Stimulated activated naive CD8-positive, alpha-beta T cell treated with anti-CD3 and anti-CD28 coated beads, Interleukin-15, Interleukin-2, amounts not matched to agents 100 ng/mL and 50 ng/mL, for 24 hours (primary cell): ENCODE measurements around the gene KLHL5.
"Not testable (repeated sequence)": the region's sequence is repeated elsewhere in the genome, so short reads cannot be mapped to it uniquely, and the experiment has no call there.

Experiments used
- H3K27ac Mint-ChIP-seq: one replicate; pipeline ENCODE4 v1.8.0; 2021; ENCODE audit warnings: mild to moderate bottlenecking, mixed read lengths
- H3K27me3 Mint-ChIP-seq: one replicate; pipeline ENCODE4 v1.8.0; 2021; ENCODE audit warnings: mixed read lengths
- H3K36me3 Mint-ChIP-seq: one replicate; pipeline ENCODE4 v1.8.0; 2021; ENCODE audit warnings: low read depth, mixed read lengths
- H3K4me1 Mint-ChIP-seq: one replicate; pipeline ENCODE4 v1.8.0; 2021; ENCODE audit warnings: low read depth, mixed read lengths
- H3K4me3 Mint-ChIP-seq: one replicate; pipeline ENCODE4 v1.8.0; 2021; ENCODE audit warnings: mild to moderate bottlenecking, mixed read lengths
- H3K9me3 Mint-ChIP-seq: one replicate; pipeline ENCODE4 v1.8.0; 2021; ENCODE audit warnings: mixed read lengths

The KLHL5 gene

GRCh38 chr4:39062094-39062769 is at the start of gene KLHL5:
Gene KLHL5, plus strand, starts transcription at chr4:39062232. Its CDS starts 421 bp downstream, at chr4:39062653.
- H3K27ac Mint-ChIP-seq = no peak within 1 kb of the TSS
- no peaks in the 10 kb centered on the region for H3K36me3 Mint-ChIP-seq
- no peaks in the 10 kb centered on the region for H3K27me3 Mint-ChIP-seq
- no peaks in the 10 kb centered on the region for H3K9me3 Mint-ChIP-seq
- no peak within 1 kb of the TSS for H3K4me3 Mint-ChIP-seq
- H3K4me1 Mint-ChIP-seq = peaks cover 28% of the 10 kb centered on the region

GRCh38 chr4:39014028-39014427 is 48.0 kb upstream of the KLHL5 start:
- Mint-ChIP-seq H3K36me3 (peaks cover 37% of the 10 kb centered on the region), H3K4me3 (no peak overlapping the region), H3K4me1 (peaks cover 22% of the 10 kb centered on the region), H3K27me3 (no peaks in the 10 kb centered on the region), H3K27ac (no peak overlapping the region), H3K9me3 (peaks cover 29% of the 10 kb centered on the region)

- H3K36me3 Mint-ChIP-seq = peaks cover 36% of the 10 kb centered on the region
- peaks cover 20% of the 10 kb centered on the region for H3K9me3 Mint-ChIP-seq
- H3K4me1 Mint-ChIP-seq = peaks cover 3% of the 10 kb centered on the region
- no peak overlapping the region for H3K4me3 Mint-ChIP-seq
- H3K27ac Mint-ChIP-seq = no peak overlapping the region
- H3K27me3 Mint-ChIP-seq = no peaks in the 10 kb centered on the region
Measured at GRCh38 chr4:39020130-39020529, 41.9 kb upstream of the KLHL5 start.

GRCh38 chr4:39021631-39022030 is 40.4 kb upstream of the KLHL5 start:
- Mint-ChIP-seq H3K4me1 (peaks cover 11% of the 10 kb centered on the region), H3K36me3 (peaks cover 23% of the 10 kb centered on the region), H3K4me3 (no peak overlapping the region), H3K27me3 (no peaks in the 10 kb centered on the region), H3K9me3 (peaks cover 8% of the 10 kb centered on the region), H3K27ac (no peak overlapping the region)

GRCh38 chr4:39022241-39022640 is 39.8 kb upstream of the KLHL5 start:
- Mint-ChIP-seq H3K27ac (no peak overlapping the region), H3K4me3 (no peak overlapping the region), H3K4me1 (peaks cover 14% of the 10 kb centered on the region), H3K27me3 (no peaks in the 10 kb centered on the region), H3K9me3 (peaks cover 6% of the 10 kb centered on the region), H3K36me3 (peaks cover 21% of the 10 kb centered on the region)

GRCh38 chr4:39023059-39023458 is 39.0 kb upstream of the KLHL5 start:
- Mint-ChIP-seq H3K4me1 (peaks cover 16% of the 10 kb centered on the region), H3K4me3 (no peak overlapping the region), H3K36me3 (peaks cover 21% of the 10 kb centered on the region), H3K27me3 (no peaks in the 10 kb centered on the region), H3K27ac (no peak overlapping the region), H3K9me3 (peaks cover 6% of the 10 kb centered on the region)

GRCh38 chr4:39024311-39024865 is 37.6 kb upstream of the KLHL5 start:
- Mint-ChIP-seq H3K4me3 (no peak overlapping the region), H3K9me3 (peaks cover 3% of the 10 kb centered on the region), H3K36me3 (peaks cover 17% of the 10 kb centered on the region), H3K4me1 (peaks cover 28% of the 10 kb centered on the region), H3K27me3 (no peaks in the 10 kb centered on the region), H3K27ac (no peak overlapping the region)

GRCh38 chr4:39025552-39026085 is 36.4 kb upstream of the KLHL5 start:
- Mint-ChIP-seq H3K4me1 (peaks cover 36% of the 10 kb centered on the region), H3K9me3 (peaks cover 3% of the 10 kb centered on the region), H3K4me3 (no peak overlapping the region), H3K27ac (no peak overlapping the region), H3K36me3 (peaks cover 17% of the 10 kb centered on the region), H3K27me3 (no peaks in the 10 kb centered on the region)

- Mint-ChIP-seq H3K9me3 (peaks cover 3% of the 10 kb centered on the region), H3K27ac (no peak overlapping the region), H3K4me3 (no peak overlapping the region), H3K36me3 (peaks cover 17% of the 10 kb centered on the region), H3K27me3 (no peaks in the 10 kb centered on the region), H3K4me1 (peaks cover 37% of the 10 kb centered on the region)
Measured at GRCh38 chr4:39026096-39026495, 35.9 kb upstream of the KLHL5 start.

GRCh38 chr4:39029752-39030694 is 32.0 kb upstream of the KLHL5 start:
- Mint-ChIP-seq H3K36me3 (no peaks in the 10 kb centered on the region), H3K4me1 (peaks cover 60% of the 10 kb centered on the region), H3K27ac (peak overlapping the region; percentile 93), H3K9me3 (no peaks in the 10 kb centered on the region), H3K27me3 (no peaks in the 10 kb centered on the region), H3K4me3 (peak overlapping the region; percentile 84)

GRCh38 chr4:39030725-39031124 is 31.3 kb upstream of the KLHL5 start:
- Mint-ChIP-seq H3K4me1 (peaks cover 62% of the 10 kb centered on the region), H3K27me3 (no peaks in the 10 kb centered on the region)

GRCh38 chr4:39031590-39032020 is 30.4 kb upstream of the KLHL5 start:
- peaks cover 65% of the 10 kb centered on the region for H3K4me1 Mint-ChIP-seq
- not testable (repeated sequence) for H3K27me3 Mint-ChIP-seq, H3K9me3 Mint-ChIP-seq, H3K36me3 Mint-ChIP-seq
- peak overlapping the region; percentile 81 for H3K27ac Mint-ChIP-seq
- peak overlapping the region; percentile 84 for H3K4me3 Mint-ChIP-seq

More at GRCh38 chr4:39030725-39031124, 31.3 kb upstream of the KLHL5 start:
- Mint-ChIP-seq H3K36me3 (no peaks in the 10 kb centered on the region), H3K4me3 (peak overlapping the region; percentile 84), H3K9me3 (no peaks in the 10 kb centered on the region), H3K27ac (peak overlapping the region; percentile 93)

- H3K4me1 Mint-ChIP-seq = peaks cover 61% of the 10 kb centered on the region
- H3K27ac Mint-ChIP-seq = peak within 1 kb of the TSS; percentile 89
- H3K27me3 Mint-ChIP-seq = no peaks in the 10 kb centered on the region
- H3K4me3 Mint-ChIP-seq = peak within 1 kb of the TSS; percentile 84
- H3K9me3 Mint-ChIP-seq = no peaks in the 10 kb centered on the region
- no peaks in the 10 kb centered on the region for H3K36me3 Mint-ChIP-seq
Measured at GRCh38 chr4:39032218-39033085, 29.6 kb upstream of the KLHL5 start, which contains the start of gene TMEM156. Gene TMEM156, minus strand, starts transcription at chr4:39032409. Its CDS starts 96 bp downstream, at chr4:39032313.

- no peak overlapping the region for H3K4me3 Mint-ChIP-seq
- H3K27ac Mint-ChIP-seq = no peak overlapping the region
- H3K9me3 Mint-ChIP-seq = no peaks in the 10 kb centered on the region
- no peaks in the 10 kb centered on the region for H3K27me3 Mint-ChIP-seq
- no peaks in the 10 kb centered on the region for H3K36me3 Mint-ChIP-seq
- H3K4me1 Mint-ChIP-seq = peaks cover 40% of the 10 kb centered on the region
Measured at GRCh38 chr4:39036172-39036571, 25.9 kb upstream of the KLHL5 start.
